Vagina (tissue), 2 donors: Measurements from ENCODE around the gene SGSM1. TPM values are rescaled to one million over a fixed set of nuclear protein-coding genes. Genes with fewer than 3 reads are reported as not detected.

Experiments
- DNase-seq, 2 donors: peaks; one replicate each; pipeline ENCODE4 v3.0.0-alpha.2; 2017; ENCODE audit errors: extremely low spot score in 2 of 2
- H3K27ac ChIP-seq: fragments of 200-600 bp; sonication (generic); one replicate; pipeline ENCODE4 v1.5.1; 2019
- H3K27me3 ChIP-seq: fragments of 200-600 bp; sonication (generic); one replicate; pipeline ENCODE4 v1.5.1; 2019
- H3K36me3 ChIP-seq, 2 donors: fragments of 200-600 bp; sonication (generic); one replicate each; pipeline ENCODE4 v1.5.1; 2017 to 2019
- H3K4me1 ChIP-seq: fragments of 200-600 bp; sonication (generic); one replicate; pipeline ENCODE4 v1.5.1; 2019
- H3K4me3 ChIP-seq, 2 donors: fragments of 200-600 bp; sonication (generic); 1 replicate in 1 of 2; 2 replicates in 1 of 2; pipeline ENCODE4 v1.5.1; 2016 to 2019
- H3K9me3 ChIP-seq: fragments of 200-600 bp; sonication (generic); one replicate; pipeline ENCODE4 v1.5.1; 2019
- POLR2A ChIP-seq, 2 donors: fragments of 450-650 bp; IDR thresholded peaks; one replicate each; pipeline ENCODE4 v1.6.1; 2017; ENCODE audit warnings: antibody characterized with exemption in 2 of 2, mild to moderate bottlenecking in 2 of 2, moderate library complexity in 2 of 2
- POLR2AphosphoS5 ChIP-seq, 2 donors: sonication (generic); formaldehyde crosslinking; IDR thresholded peaks; one replicate each; pipeline ENCODE4 v1.9.0; 2017; ENCODE audit warnings: antibody characterized with exemption in 2 of 2, mild to moderate bottlenecking in 2 of 2, low read depth in 1 of 2; ENCODE audit not compliant: insufficient read depth in 1 of 2
- intact Hi-C: fragments of 100-400 bp; cut with DNase I; formaldehyde crosslinking; loops from one replicate; pipeline ENCODE4 v1.15.1; 2023
- total RNA-seq: library from RNA; depleted of rRNA; stranded (reverse); fragments of >200 nt; gene quantifications from one replicate; pipeline ENCODE4 v1.2.3, GENCODE V29; 2016
- TF ChIP-seq, protein P1 (sequence below), 3 experiments: fragments of 450-650 bp in 2 of 3; fragments of 200-600 bp in 1 of 3; sonication (generic) in 1 of 3; IDR thresholded peaks; one replicate each; pipeline ENCODE4 v1.5.1; 2017 to 2019; ENCODE audit warnings: antibody characterized with exemption in 3 of 3, mild to moderate bottlenecking in 2 of 3, moderate library complexity in 2 of 3

Gene SGSM1
- total RNA-seq, 1 donor from 2014 or later: 2.9 TPM

DNA sequence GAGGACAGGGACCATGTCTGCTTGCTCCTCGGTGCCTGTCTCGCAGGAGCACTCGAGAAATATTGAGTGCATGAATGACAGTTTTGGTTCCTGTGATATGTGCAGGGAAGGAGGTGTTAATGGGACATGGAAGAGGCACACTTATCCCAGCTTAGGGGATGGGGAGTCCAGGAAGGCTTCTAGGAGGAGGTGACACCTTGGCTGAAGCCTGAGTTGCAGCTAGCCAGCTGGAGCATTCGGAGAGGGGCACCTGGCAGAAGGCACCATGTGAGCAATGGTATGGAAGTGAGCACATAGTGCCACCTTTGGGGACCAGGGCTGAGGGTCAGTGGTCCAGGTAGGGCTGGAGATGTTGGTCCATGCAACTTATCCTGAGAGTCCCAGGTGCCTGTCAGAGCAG, 18.9 kb downstream of the SGSM1 start:
- Histone ChIP-seq H3K4me3 (no peak overlapping the region), H3K4me1 (no peaks in the 10 kb centered on the region), H3K27me3 (no peaks in the 10 kb centered on the region), H3K36me3 (no peaks in the 10 kb centered on the region), H3K9me3 (no peaks in the 10 kb centered on the region), H3K27ac (no peak overlapping the region)
- DNase-seq: no peak
- TF ChIP-seq POLR2A (IDR thresholded peaks at IDR 0.05) (no peak), POLR2AphosphoS5 (IDR thresholded peaks at IDR 0.05; ENCODE audit: insufficient read depth in 1 of 2, low read depth in 1 of 2) (no peak)
- TF ChIP-seq, protein P1, sequence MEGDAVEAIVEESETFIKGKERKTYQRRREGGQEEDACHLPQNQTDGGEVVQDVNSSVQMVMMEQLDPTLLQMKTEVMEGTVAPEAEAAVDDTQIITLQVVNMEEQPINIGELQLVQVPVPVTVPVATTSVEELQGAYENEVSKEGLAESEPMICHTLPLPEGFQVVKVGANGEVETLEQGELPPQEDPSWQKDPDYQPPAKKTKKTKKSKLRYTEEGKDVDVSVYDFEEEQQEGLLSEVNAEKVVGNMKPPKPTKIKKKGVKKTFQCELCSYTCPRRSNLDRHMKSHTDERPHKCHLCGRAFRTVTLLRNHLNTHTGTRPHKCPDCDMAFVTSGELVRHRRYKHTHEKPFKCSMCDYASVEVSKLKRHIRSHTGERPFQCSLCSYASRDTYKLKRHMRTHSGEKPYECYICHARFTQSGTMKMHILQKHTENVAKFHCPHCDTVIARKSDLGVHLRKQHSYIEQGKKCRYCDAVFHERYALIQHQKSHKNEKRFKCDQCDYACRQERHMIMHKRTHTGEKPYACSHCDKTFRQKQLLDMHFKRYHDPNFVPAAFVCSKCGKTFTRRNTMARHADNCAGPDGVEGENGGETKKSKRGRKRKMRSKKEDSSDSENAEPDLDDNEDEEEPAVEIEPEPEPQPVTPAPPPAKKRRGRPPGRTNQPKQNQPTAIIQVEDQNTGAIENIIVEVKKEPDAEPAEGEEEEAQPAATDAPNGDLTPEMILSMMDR (IDR thresholded peaks at IDR 0.05): no peak
- intact Hi-C loops: no loop called here

DNA sequence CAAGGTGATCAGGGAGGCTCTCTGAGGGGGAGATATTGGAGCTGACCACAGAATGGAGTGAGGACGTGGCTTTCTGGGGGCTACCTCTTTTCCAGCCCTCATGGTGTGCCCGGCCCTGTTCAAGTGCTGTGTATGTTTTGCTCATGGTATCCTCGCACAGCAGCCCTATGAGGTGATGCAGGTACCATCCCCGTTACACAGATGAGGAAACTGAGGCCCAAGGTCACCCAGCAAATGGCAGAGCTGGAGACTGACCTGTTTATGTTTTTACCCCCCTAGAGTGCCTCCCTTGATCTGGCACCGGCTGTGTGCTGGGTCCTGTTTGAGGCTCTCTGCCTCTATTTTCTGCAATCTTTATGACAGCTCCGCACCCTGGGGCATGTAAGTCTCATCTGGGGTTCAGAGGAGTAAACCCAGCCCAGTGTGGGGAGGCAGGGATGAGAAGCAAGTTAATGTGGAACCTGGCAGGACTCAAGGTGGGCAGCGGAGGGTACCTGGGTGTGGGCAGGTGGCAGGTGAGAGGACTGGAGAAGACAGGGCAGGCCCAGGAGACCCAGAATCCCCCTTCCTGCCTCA, 20.8 kb downstream of the SGSM1 start:
- Histone ChIP-seq H3K9me3 (no peaks in the 10 kb centered on the region), H3K36me3 (no peaks in the 10 kb centered on the region), H3K27ac (no peak overlapping the region), H3K4me1 (no peaks in the 10 kb centered on the region), H3K4me3 (no peak overlapping the region), H3K27me3 (no peaks in the 10 kb centered on the region)
- DNase-seq: no peak
- TF ChIP-seq POLR2AphosphoS5 (IDR thresholded peaks at IDR 0.05; ENCODE audit: insufficient read depth in 1 of 2, low read depth in 1 of 2) (no peak), POLR2A (IDR thresholded peaks at IDR 0.05) (no peak)
- TF ChIP-seq, protein P1 (IDR thresholded peaks at IDR 0.05): no peak
- intact Hi-C loops: no loop called here

DNA sequence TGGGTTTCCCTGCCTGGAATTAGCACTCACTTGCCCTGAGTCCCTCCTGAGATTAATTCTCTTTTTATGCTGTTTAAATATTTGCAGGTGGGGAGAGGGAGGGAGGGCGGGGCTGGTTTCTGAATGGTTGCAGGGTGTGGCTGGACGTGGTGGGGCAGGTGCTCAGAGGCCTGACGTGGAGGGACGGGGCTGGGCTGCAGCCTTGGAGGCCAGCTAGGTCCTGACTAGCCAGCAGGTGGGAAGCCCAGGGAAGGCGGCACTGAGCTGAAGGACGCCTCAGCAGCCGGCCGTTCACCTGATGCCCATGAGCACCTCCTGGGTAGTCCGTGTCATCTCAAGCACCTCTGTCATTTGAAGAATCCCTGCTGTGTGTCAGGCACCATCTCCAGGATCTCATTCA, 21.3 kb downstream of the SGSM1 start:
- Histone ChIP-seq H3K4me3 (no peak overlapping the region), H3K9me3 (no peaks in the 10 kb centered on the region), H3K27me3 (no peaks in the 10 kb centered on the region), H3K36me3 (no peaks in the 10 kb centered on the region), H3K4me1 (no peaks in the 10 kb centered on the region), H3K27ac (no peak overlapping the region)
- intact Hi-C loops: no loop called here
- DNase-seq: no peak
- TF ChIP-seq POLR2AphosphoS5 (IDR thresholded peaks at IDR 0.05; ENCODE audit: insufficient read depth in 1 of 2, low read depth in 1 of 2) (no peak), POLR2A (IDR thresholded peaks at IDR 0.05) (no peak)
- TF ChIP-seq, protein P1 (IDR thresholded peaks at IDR 0.05): no peak

DNA sequence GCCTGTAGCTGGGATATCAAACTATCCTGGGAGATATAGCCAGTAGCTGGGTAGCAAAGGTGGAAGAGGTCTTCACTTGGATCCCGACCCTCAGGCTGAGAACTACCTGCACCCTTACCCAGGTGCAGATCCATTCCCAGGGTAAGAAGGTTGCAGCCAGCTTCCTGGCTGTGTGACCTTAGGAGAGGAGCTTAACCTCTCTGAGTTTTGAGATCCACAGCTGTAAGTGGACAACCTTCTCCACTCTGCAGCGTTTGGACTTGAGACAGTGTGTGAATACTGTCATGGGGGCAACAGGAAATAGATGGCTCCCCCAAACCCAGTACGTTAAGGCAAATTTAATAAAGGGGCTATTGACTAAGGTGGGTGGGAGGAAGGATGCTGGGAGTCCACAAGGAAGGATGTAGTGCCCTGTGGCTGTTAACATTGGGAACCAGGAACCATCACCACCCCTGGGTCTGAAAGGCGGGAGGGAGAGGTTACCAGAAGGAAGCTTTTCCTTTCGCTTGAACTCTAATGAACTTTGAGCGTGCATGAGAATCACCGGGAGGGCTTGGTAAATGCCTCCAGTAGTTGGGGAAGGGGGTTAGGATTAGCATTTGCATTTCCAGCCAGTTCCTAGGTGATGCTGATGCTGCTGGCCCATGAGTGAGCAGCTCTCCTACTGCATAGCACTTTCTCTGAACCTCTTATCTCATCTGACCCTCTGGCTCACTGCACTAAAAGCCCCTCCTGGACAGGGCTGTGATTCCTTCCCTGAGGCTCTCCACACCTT, 24.4 kb downstream of the SGSM1 start:
- TF ChIP-seq POLR2A (IDR thresholded peaks at IDR 0.05) (no peak), POLR2AphosphoS5 (IDR thresholded peaks at IDR 0.05; ENCODE audit: insufficient read depth in 1 of 2, low read depth in 1 of 2) (no peak)
- TF ChIP-seq, protein P1 (IDR thresholded peaks at IDR 0.05): no peak
- intact Hi-C loops: loop anchor here (10.0 kb wide), 1 partner anchor 56 kb away; the partner anchor contains the start of gene PIWIL3

DNA sequence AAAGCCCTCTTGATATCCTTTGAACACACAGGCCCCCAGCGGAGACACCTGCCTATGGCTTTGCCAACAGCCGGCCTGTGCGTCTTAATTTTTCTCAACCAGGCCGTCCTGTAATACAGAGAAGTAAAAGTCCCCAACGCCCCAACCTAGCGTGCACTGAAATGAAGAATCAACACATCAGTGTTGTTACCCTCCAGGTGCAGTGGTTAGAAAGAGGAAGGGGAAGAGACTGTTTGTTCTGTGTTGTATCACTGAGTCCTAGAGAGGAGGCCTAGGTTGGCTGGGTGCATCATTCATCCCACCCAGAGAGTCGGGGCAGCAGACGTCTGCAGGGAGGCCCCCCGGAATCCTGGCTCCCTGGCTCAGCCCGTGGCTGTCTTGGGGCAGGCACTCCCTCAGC, 25.7 kb downstream of the SGSM1 start:
- Histone ChIP-seq H3K27ac (no peak overlapping the region), H3K4me1 (no peaks in the 10 kb centered on the region), H3K9me3 (no peaks in the 10 kb centered on the region), H3K36me3 (no peaks in the 10 kb centered on the region), H3K27me3 (no peaks in the 10 kb centered on the region), H3K4me3 (no peak overlapping the region)
- TF ChIP-seq, protein P1 (IDR thresholded peaks at IDR 0.05): no peak
- TF ChIP-seq POLR2A (IDR thresholded peaks at IDR 0.05): no peak
- no peak for DNase-seq
- intact Hi-C loops: loop anchor here (10.0 kb wide), 1 partner anchor 57 kb away; the partner anchor contains the start of gene PIWIL3

More for the DNA sequence above, 24.4 kb downstream of the SGSM1 start:
- no peak overlapping the region for H3K4me3 ChIP-seq
- DNase-seq: no peak
- no peaks in the 10 kb centered on the region for H3K4me1 ChIP-seq
- H3K27ac ChIP-seq: no peak overlapping the region
- no peaks in the 10 kb centered on the region for H3K9me3 ChIP-seq
- H3K27me3 ChIP-seq: no peaks in the 10 kb centered on the region
- no peaks in the 10 kb centered on the region for H3K36me3 ChIP-seq
